ENCODE measurements around the gene SRGAP3. TPM values are rescaled to one million over a fixed set of nuclear protein-coding genes. Genes with fewer than 3 reads are reported as not detected.

The SRGAP3 gene
- total and polyA plus RNA-seq, 2 donors (not counting 1 experiment from before 2014, with no cell fraction given) = 1.4 to 1.5 TPM

- Histone ChIP-seq H3K4me3 (ENCODE audit: control extremely low read depth in 1 of 5, extremely low read depth in 1 of 5, insufficient read depth in 1 of 5, low read depth in 2 of 5, low read length in 4 of 5) (no peak overlapping the region), H3K36me3 (replicated peaks in 1 of 2; ENCODE audit: control extremely low read depth in 1 of 2, control insufficient read depth in 1 of 2, extremely low read depth in 1 of 2, insufficient read depth in 2 of 2, low read length in 1 of 2) (no peaks in the 10 kb centered on the region), H3K4me1 (ENCODE audit: control insufficient read depth in 2 of 2, insufficient read depth in 2 of 2, low read length in 2 of 2) (no peaks in the 10 kb centered on the region), H3K27ac (ENCODE audit: low read length in 2 of 2) (no peak overlapping the region), H3K79me2 (ENCODE audit: control insufficient read depth, insufficient read depth, low read length) (no peaks in the 10 kb centered on the region), H3K27me3 (replicated peaks in 1 of 4; ENCODE audit: control extremely low read depth in 1 of 4, control insufficient read depth in 3 of 4, insufficient read depth in 4 of 4, low read length in 3 of 4) (no peaks in the 10 kb centered on the region), H3K4me2 (replicated peaks; ENCODE audit: low read depth, low read length, poor library complexity, severe bottlenecking) (no peak overlapping the region), H3K9me3 (ENCODE audit: control extremely low read depth in 1 of 3, control insufficient read depth in 2 of 3, insufficient read depth in 1 of 3, low read length in 2 of 3) (no peaks in the 10 kb centered on the region), H3K9ac (ENCODE audit: low read length) (no peak overlapping the region), H2AFZ (ENCODE audit: insufficient read depth, low read depth, low read length, poor library complexity, severe bottlenecking) (no peak overlapping the region), H4K20me1 (ENCODE audit: control insufficient read depth, insufficient read depth, low read length, poor library complexity, severe bottlenecking) (no peaks in the 10 kb centered on the region)
- ChIA-PET POLR2A (no interaction called here), CTCF (no interaction called here)
- WGBS (ENCODE audit: insufficient coverage) = 97% methylated on average over 2 of the region's 3 CpGs
- no peak for DNase-seq
- Mint-ChIP-seq H3K27me3 (peaks cover 5% of the 10 kb centered on the region), H3K9me3 (ENCODE audit: insufficient read depth) (no peaks in the 10 kb centered on the region), H3K27ac (no peak overlapping the region), H3K4me1 (no peaks in the 10 kb centered on the region), H3K4me3 (no peak overlapping the region)
- intact Hi-C loops (cut with micrococcal nuclease) = no loop called here
- ATAC-seq (ENCODE audit: low read depth) = no peak
- TF ChIP-seq EZH2 (IDR thresholded peaks at IDR 0.05; ENCODE audit: borderline replicate concordance, insufficient read depth, low read depth, low read length, poor library complexity, severe bottlenecking) = no peak
- TF ChIP-seq, protein P1, sequence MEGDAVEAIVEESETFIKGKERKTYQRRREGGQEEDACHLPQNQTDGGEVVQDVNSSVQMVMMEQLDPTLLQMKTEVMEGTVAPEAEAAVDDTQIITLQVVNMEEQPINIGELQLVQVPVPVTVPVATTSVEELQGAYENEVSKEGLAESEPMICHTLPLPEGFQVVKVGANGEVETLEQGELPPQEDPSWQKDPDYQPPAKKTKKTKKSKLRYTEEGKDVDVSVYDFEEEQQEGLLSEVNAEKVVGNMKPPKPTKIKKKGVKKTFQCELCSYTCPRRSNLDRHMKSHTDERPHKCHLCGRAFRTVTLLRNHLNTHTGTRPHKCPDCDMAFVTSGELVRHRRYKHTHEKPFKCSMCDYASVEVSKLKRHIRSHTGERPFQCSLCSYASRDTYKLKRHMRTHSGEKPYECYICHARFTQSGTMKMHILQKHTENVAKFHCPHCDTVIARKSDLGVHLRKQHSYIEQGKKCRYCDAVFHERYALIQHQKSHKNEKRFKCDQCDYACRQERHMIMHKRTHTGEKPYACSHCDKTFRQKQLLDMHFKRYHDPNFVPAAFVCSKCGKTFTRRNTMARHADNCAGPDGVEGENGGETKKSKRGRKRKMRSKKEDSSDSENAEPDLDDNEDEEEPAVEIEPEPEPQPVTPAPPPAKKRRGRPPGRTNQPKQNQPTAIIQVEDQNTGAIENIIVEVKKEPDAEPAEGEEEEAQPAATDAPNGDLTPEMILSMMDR (IDR thresholded peaks at IDR 0.05) = no peak
Observed at GRCh38 chr3:9199775-9200174, 49.7 kb downstream of the SRGAP3 start.

DNA sequence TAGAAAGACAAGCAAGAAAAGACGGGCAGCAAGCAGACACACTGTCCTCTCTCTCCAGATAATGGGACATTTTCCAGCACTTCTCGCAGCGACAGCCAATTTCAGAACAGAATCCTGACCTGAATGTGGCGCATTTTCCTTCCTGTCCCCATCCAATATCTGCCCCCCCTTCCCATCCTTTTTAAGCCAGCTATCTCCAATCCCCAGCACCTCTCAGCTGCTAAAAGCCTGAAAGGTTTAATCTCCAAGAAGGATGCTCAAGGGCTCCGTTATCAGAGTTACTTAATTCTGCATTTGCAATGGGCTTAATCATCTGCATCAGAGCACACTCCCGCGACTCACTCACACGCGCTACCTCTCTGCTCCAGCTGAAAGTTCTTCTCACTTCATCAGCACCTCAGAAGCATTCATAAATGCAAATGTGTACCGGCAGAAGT is 50.5 kb downstream of the SRGAP3 start:
- Histone ChIP-seq H4K20me1 (ENCODE audit: control insufficient read depth, insufficient read depth, low read length, poor library complexity, severe bottlenecking) (no peaks in the 10 kb centered on the region), H3K9me3 (ENCODE audit: control extremely low read depth in 1 of 3, control insufficient read depth in 2 of 3, insufficient read depth in 1 of 3, low read length in 2 of 3) (no peaks in the 10 kb centered on the region), H3K36me3 (replicated peaks in 1 of 2; ENCODE audit: control extremely low read depth in 1 of 2, control insufficient read depth in 1 of 2, extremely low read depth in 1 of 2, insufficient read depth in 2 of 2, low read length in 1 of 2) (no peaks in the 10 kb centered on the region), H3K4me3 (ENCODE audit: control extremely low read depth in 1 of 5, extremely low read depth in 1 of 5, insufficient read depth in 1 of 5, low read depth in 2 of 5, low read length in 4 of 5) (no peak overlapping the region), H3K27me3 (replicated peaks in 1 of 4; ENCODE audit: control extremely low read depth in 1 of 4, control insufficient read depth in 3 of 4, insufficient read depth in 4 of 4, low read length in 3 of 4) (no peaks in the 10 kb centered on the region), H3K79me2 (ENCODE audit: control insufficient read depth, insufficient read depth, low read length) (no peaks in the 10 kb centered on the region), H3K27ac (ENCODE audit: low read length in 2 of 2) (no peak overlapping the region), H3K4me1 (ENCODE audit: control insufficient read depth in 2 of 2, insufficient read depth in 2 of 2, low read length in 2 of 2) (no peaks in the 10 kb centered on the region), H3K9ac (ENCODE audit: low read length) (no peak overlapping the region), H2AFZ (ENCODE audit: insufficient read depth, low read depth, low read length, poor library complexity, severe bottlenecking) (no peak overlapping the region), H3K4me2 (replicated peaks; ENCODE audit: low read depth, low read length, poor library complexity, severe bottlenecking) (no peak overlapping the region)
- TF ChIP-seq, protein P1 (IDR thresholded peaks at IDR 0.05) = no peak
- TF ChIP-seq EZH2 (IDR thresholded peaks at IDR 0.05; ENCODE audit: borderline replicate concordance, insufficient read depth, low read depth, low read length, poor library complexity, severe bottlenecking) = no peak
- no peak for DNase-seq
- intact Hi-C loops (cut with micrococcal nuclease) = no loop called here
- Mint-ChIP-seq H3K27ac (no peak overlapping the region), H3K9me3 (ENCODE audit: insufficient read depth) (no peaks in the 10 kb centered on the region), H3K4me1 (no peaks in the 10 kb centered on the region), H3K4me3 (no peak overlapping the region), H3K27me3 (peaks cover 5% of the 10 kb centered on the region)
- POLR2A ChIA-PET = no interaction called here
- no peak for ATAC-seq (ENCODE audit: low read depth)
- CTCF ChIA-PET = no interaction called here
- WGBS (ENCODE audit: insufficient coverage) = 98% methylated on average over 9 of the region's 10 CpGs

Data from B cell (primary cell).